Tibial artery (tissue), 4 donors: ENCODE data around the gene VAPA.
A peak's percentile ranks its signal among the peaks of the same experiment; 100 is the strongest.

Experiments
- DNase-seq, 2 donors: peaks; one replicate each; pipeline ENCODE4 v3.0.0-alpha.2; 2019
- H3K27ac ChIP-seq, 2 donors: fragments of 200-600 bp; sonication (generic) in 1 of 2; 1 replicate in 1 of 2; 2 replicates in 1 of 2; pipeline ENCODE4 v1.5.1; 2018 to 2019; ENCODE audit warnings: mild to moderate bottlenecking in 1 of 2
- H3K27me3 ChIP-seq, 2 donors: fragments of 200-600 bp; sonication (generic) in 1 of 2; one replicate each; pipeline versions ENCODE4 v1.5.1 to v1.6.0; 2016 to 2019
- H3K36me3 ChIP-seq, 3 donors: fragments of 200-600 bp; sonication (generic) in 2 of 3; one replicate each; pipeline ENCODE4 v1.5.1; 2016 to 2019; ENCODE audit warnings: mild to moderate bottlenecking in 2 of 3
- H3K4me1 ChIP-seq, 4 donors: fragments of 200-600 bp; sonication (generic) in 2 of 4; 1 replicate in 3 of 4; 2 replicates in 1 of 4; pipeline ENCODE4 v1.5.1; 2016 to 2019
- H3K4me3 ChIP-seq, 2 donors: fragments of 200-600 bp; sonication (generic) in 1 of 2; 1 replicate in 1 of 2; 2 replicates in 1 of 2; pipeline ENCODE4 v1.5.1; 2018 to 2019; ENCODE audit warnings: mild to moderate bottlenecking in 2 of 2
- H3K9me3 ChIP-seq, 3 donors: fragments of 200-600 bp; sonication (generic) in 1 of 3; one replicate each; pipeline ENCODE4 v1.5.1; 2016 to 2019
- intact Hi-C: fragments of 100-400 bp; cut with DNase I; formaldehyde crosslinking; loops from one replicate; pipeline ENCODE4 v1.15.0; 2023; ENCODE audit warnings: low total_unique reads
- TF ChIP-seq, protein P1 (sequence below), 2 experiments: fragments of 200-600 bp in 1 of 2; fragments of 450-650 bp in 1 of 2; IDR thresholded peaks; one replicate each; pipeline ENCODE4 v1.5.1; 2017 to 2019; ENCODE audit warnings: antibody characterized with exemption in 2 of 2, mild to moderate bottlenecking in 1 of 2, moderate library complexity in 1 of 2

The VAPA gene

DNA sequence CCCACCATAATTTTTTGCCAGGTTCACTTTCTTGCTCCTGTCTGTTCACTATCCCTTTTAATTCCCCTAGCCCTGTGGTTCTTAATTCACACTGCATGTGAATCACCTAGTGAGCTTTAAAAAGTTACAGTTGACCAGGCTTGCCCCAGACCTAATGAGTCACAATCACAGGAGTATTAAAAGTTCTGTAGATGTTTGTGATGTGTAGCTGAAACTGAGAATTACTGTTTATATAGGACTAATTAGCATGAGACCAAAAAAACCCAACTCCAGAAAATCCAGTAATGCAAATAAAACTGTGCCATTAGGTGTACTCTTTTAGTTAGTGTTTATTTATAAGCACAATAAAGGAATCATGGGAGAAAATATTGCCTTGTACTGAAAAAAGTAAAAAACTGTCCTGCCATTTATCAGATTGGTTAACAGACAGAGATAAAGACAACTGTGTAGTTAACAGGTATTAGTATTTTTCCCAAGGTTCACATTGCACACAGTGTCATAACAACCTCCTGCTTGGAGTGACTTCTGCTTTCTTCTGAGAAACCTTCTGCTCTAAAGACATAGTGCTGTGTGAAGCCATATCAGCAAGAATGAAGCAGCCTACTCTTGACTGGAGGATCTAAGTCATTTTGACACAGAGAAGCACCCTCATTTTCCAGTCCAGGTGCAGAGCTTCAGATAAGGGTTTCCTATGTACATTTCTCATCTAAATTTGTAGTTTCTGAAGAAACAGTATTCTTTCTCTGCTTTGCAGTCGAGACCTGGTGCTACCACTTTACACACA, 39.0 kb downstream of the VAPA start:
- Histone ChIP-seq H3K36me3 (peaks cover 41 to 61% (median 45%) of the 10 kb centered on the region in 3 donors), H3K27ac (no peak overlapping the region), H3K27me3 (no peaks in the 10 kb centered on the region), H3K4me3 (no peak overlapping the region), H3K9me3 (no peaks in the 10 kb centered on the region), H3K4me1 (peaks cover 0 to 16% (median 2%) of the 10 kb centered on the region in 4 donors)
- intact Hi-C loops: loop anchor here (10.0 kb wide), 1 partner anchor 378 kb away; no protein-coding TSS in a partner anchor
- TF ChIP-seq, protein P1, sequence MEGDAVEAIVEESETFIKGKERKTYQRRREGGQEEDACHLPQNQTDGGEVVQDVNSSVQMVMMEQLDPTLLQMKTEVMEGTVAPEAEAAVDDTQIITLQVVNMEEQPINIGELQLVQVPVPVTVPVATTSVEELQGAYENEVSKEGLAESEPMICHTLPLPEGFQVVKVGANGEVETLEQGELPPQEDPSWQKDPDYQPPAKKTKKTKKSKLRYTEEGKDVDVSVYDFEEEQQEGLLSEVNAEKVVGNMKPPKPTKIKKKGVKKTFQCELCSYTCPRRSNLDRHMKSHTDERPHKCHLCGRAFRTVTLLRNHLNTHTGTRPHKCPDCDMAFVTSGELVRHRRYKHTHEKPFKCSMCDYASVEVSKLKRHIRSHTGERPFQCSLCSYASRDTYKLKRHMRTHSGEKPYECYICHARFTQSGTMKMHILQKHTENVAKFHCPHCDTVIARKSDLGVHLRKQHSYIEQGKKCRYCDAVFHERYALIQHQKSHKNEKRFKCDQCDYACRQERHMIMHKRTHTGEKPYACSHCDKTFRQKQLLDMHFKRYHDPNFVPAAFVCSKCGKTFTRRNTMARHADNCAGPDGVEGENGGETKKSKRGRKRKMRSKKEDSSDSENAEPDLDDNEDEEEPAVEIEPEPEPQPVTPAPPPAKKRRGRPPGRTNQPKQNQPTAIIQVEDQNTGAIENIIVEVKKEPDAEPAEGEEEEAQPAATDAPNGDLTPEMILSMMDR (IDR thresholded peaks at IDR 0.05): no peak
- no peak for DNase-seq

DNA sequence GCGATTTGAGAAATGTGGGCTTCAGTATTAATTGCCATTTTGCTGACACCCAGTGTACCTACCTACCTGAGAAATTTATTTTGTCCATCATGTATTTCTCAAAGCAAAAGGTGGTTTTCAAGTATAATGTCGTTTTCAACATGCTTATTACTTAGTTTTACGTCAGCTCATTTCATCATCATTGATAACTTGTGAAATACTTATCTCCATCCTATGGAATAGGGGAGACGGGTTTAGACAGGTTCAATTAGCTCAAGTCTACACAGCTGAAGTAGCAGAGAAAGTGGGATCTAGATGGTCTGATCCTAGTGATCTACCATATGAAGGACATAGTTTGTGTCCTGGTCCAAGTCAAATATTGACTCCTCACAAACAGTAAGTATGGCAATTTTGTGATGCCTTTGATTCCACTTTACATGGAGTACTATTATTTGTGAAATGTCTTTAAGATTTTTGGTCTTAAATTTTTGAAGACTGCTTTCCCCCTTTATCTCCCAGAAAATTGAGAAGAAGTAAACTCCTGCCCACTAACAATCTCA, 45.1 kb downstream of the VAPA start:
- Histone ChIP-seq H3K4me3 (no peak overlapping the region), H3K9me3 (no peaks in the 10 kb centered on the region)
- intact Hi-C loops: loop anchor here (10.0 kb wide), 1 partner anchor 384 kb away; no protein-coding TSS in a partner anchor

DNA sequence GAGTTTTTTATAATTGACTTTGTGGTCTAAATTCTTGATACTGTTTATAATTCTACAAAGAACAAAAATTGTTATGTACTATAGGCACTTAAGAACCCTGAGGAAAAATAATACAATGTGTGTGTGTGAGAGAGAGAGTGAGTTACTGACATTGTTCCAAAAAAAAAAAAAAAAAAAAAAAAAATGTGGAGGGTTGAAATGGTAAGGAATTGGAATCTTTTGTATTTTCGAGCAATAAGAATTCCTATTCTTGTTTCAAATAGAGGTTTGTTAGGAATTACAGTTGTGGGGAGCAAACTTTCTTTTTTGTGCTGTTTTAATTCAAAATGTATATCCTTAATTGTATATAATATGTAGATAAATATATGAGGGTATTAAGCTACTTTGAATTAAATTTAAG, 45.7 kb downstream of the VAPA start:
- H3K27ac ChIP-seq: no peak overlapping the region
- peaks cover 0 to 8% (median 0%) of the 10 kb centered on the region in 4 donors for H3K4me1 ChIP-seq
- TF ChIP-seq, protein P1 (IDR thresholded peaks at IDR 0.05): no peak
- intact Hi-C loops: loop anchor here (10.0 kb wide), 1 partner anchor 385 kb away; no protein-coding TSS in a partner anchor
- no peak overlapping the region for H3K4me3 ChIP-seq
- H3K36me3 ChIP-seq: peaks cover 4 to 18% (median 11%) of the 10 kb centered on the region in 3 donors
- no peak for DNase-seq
- H3K27me3 ChIP-seq: no peaks in the 10 kb centered on the region
- H3K9me3 ChIP-seq: no peaks in the 10 kb centered on the region

More for the DNA sequence above, 45.1 kb downstream of the VAPA start:
- Histone ChIP-seq H3K4me1 (peaks cover 0 to 8% (median 0%) of the 10 kb centered on the region in 4 donors), H3K27ac (no peak overlapping the region), H3K36me3 (peaks cover 10 to 24% (median 17%) of the 10 kb centered on the region in 3 donors), H3K27me3 (no peaks in the 10 kb centered on the region)
- TF ChIP-seq, protein P1 (IDR thresholded peaks at IDR 0.05): no peak
- DNase-seq: no peak

DNA sequence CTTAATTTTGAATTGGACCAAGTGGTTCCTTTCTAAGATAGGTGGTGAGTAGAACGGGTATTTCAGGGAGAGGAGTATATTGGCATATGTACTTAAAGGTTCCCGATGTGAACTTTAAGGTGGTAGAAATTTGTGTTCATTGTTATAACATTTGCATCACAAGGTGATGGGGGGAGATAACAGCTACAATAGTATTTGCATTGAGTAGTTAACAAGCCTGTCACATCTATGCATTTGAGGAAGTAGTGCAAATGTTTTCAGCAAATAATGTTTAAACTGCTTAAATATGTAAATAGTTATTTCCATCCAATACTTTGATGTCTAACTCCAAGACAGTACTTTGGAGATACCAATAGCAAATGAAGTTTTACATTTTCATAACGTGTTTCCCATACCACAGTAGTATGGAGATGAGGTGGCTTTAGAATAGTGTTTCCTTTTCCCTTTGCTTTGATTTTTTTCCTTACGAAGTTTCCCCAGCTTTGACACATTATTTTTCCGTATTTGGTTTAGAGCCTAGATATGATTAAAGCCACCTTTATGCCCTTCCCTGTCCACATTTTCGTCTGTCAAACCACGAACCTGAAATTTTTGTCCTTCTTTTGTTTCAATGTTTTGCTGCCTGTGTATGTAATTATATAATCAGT, 46.6 kb downstream of the VAPA start:
- DNase-seq: no peak
- Histone ChIP-seq H3K36me3 (peaks cover 0 to 16% (median 4%) of the 10 kb centered on the region in 3 donors), H3K4me1 (peaks cover 0 to 8% (median 0%) of the 10 kb centered on the region in 4 donors), H3K27ac (no peak overlapping the region), H3K4me3 (no peak overlapping the region), H3K27me3 (no peaks in the 10 kb centered on the region), H3K9me3 (no peaks in the 10 kb centered on the region)
- TF ChIP-seq, protein P1 (IDR thresholded peaks at IDR 0.05): no peak
- intact Hi-C loops: no loop called here

DNA sequence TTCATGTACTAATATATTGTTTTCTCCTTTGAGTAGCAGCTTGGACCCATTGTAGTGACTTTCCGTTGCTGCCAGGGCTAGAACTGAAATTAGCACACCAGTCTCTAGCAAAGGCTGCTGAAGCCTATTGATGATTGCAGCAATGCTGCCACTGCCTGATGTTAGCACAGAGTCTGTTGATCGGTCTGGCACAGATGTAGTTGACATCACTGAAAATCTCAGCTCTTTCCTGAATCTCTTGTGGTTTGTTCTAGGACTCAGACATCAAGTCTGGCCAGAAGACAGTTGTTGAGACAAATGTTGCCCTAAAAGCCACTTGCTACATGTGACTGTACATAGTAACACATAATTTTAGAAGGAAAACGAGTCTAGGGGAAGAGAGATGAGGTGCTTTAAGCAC, 47.2 kb downstream of the VAPA start:
- DNase-seq: no peak
- Histone ChIP-seq H3K27ac (peak overlapping the region in 1 of 2 donors; percentile 28), H3K4me1 (peaks cover 0 to 8% (median 0%) of the 10 kb centered on the region in 4 donors)

More for the DNA sequence above, 47.2 kb downstream of the VAPA start:
- H3K36me3 ChIP-seq: peaks cover 0 to 11% (median 0%) of the 10 kb centered on the region in 3 donors
- H3K27me3 ChIP-seq: no peaks in the 10 kb centered on the region
- no peak overlapping the region for H3K4me3 ChIP-seq
- TF ChIP-seq, protein P1 (IDR thresholded peaks at IDR 0.05): no peak
- no peaks in the 10 kb centered on the region for H3K9me3 ChIP-seq
- intact Hi-C loops: no loop called here
